ENCODE results near the gene ZFYVE27.

ZFYVE27 gene

DNA sequence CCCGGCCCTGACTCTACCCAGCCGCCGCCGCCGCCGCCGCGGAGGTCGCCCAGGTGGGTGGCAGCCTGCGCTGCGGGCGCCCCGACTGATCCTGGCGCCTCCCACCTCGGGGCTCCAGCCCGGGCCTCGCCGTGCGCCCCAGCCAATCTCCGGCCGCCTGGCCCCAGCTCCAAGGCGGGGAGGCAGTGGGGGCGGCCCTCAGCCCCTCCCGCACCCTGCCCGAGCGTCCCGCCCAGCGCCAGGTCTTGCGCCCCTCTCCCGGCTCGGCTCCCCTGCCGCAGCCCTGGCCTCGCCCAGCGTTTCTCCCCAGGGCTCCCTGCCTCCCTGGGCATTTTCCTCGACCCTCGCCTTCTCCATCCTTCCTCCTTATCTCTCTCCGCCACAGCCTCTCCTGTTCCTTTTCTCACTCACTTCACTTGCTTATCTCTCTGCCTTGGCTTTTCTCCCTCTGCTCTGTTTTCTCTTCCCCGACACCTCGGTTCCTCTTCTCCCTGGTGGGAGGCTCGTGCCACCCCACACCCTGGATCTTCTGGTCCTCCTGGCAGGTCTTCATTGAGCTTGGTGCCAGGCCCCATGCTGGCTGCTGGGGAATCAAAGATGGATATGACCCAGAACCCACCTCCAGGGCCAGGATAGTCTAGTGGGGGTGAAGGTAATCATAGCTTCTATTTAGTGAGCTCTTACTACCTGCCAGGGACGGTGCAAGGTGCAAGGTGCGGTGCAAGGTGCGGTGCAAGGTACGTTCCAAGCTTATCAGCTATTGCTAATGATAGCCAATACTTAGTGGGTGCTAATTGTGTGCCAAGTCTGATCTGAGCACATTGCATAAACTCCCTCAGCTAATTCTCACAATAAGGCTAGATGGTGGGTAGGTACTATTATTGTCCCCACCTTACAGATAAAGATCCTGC is 35.2 kb downstream of the ZFYVE27 start, which contains the start of gene SFRP5:
TSS of gene SFRP5 (minus strand) at position 87 of the 911 bp plus-strand sequence. CDS start 166 bp downstream, outside the sequence.
- peak; percentile 81 for DNase-seq

GRCh38 chr10:97773096-97773495 is 36.2 kb downstream of the ZFYVE27 start:
- no peak for DNase-seq

DNA sequence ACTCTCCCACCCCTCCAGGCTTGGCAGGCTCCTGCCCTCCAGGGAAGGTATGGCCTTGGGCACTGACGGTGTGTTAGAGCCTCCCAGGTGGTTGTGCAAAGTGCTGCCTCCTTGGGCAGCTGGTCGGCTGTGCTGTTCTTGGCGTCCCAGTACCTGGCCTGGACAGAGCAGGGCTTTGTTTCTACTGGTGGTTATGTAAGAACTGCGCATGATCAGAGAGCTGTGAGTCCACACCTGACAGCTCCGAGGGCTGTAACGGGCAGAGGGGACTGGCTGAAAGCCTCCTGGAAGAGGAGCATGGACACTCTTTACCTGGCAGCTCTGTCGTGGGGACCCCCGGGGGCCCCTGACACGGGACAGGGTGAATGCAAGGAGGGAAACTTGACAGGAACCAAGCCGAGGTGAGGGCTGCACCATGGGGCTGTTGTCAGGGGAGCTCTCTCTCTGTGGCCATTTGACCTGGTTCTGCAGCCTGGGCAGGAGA is 37.9 kb downstream of the ZFYVE27 start:
- DNase-seq: no peak

GRCh38 chr10:97777143-97777542 is 40.2 kb downstream of the ZFYVE27 start:
- DNase-seq: no peak

DNA sequence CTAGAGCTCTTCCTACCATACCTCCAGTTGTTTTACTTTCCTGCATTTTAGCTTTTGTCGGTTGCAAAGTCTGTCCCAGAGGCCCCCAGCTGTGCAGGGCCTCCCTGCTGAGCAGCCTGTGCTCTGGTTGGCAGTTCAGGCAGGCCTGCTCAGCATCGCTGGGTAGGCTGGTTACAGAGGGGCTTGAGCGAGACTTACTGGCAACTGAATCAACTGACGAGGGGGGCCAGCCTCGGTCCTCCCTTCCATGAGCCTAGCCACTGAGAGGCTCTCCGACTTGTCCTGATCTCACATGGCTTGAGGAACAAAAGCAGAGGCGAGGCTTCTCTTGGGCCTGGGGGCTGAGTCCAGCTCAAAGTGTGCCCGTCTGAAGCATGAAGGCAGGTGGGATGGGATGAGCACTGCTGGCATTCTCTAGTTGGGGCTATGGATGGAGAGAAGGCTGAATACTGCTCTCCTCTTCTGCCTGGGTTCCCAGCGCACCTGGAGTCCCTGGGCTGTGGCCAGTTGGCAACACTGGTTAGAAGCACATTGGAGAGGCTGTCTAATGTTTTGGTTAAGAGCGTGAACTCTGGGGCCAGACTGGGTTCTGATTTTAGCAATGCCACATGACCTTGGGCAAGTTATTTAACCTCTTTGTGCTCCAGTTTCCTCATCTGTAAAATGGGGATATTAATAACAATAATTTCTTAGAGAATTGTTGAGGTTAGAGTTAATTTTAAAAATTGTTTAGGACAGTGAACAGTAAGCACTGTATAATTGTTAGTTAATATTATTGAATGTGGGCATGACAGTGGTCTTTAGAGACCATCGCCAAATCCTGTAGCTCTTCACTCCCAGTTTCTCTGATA is 41.7 kb downstream of the ZFYVE27 start:
- DNase-seq: no peak

DNA sequence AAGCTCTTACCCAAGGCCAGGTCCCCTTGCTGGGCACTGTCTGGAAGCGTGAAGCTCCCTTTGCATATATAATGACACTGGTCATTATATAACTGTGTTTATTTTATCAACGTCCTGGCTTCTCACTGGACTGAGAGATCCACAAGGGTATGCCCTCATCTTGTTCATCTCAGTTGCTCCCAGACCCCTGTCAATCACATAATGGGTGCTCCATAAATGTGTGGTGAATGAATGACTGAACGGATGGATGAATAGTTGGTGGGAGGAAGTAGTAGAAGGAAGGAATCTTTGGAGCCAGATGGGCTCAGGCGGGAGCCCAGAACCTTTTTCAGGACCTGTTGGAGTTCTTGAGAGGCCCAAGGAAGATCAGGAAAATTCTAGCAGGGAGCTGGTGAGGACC is 42.6 kb downstream of the ZFYVE27 start:
- DNase-seq: no peak

DNA sequence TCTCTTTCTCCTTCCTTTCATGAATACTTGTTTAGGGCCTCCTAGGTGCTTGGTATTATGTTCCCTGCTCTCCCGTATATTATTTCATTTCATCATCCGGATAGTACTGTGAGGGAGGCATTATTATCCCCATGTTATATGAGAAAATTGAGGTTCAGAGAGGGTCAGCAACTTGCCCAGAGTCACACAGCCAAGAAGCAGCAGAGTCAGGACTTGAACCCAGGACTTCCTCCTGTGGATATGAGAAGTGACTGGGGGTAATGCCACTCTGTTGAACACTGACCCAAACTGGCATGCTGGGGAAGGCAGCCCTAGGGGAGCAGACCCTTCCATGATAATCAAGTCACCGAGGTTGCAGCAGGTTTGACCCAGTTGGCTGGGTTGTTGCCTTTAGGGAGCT is 43.0 kb downstream of the ZFYVE27 start:
- DNase-seq: no peak

GRCh38 chr10:97780841-97781617 is 44.1 kb downstream of the ZFYVE27 start:
- DNase-seq: no peak

GRCh38 chr10:97781618-97782331 is 44.8 kb downstream of the ZFYVE27 start:
- DNase-seq: no peak

GRCh38 chr10:97782455-97783228 is 45.7 kb downstream of the ZFYVE27 start:
- peak; percentile 69 for DNase-seq

DNA sequence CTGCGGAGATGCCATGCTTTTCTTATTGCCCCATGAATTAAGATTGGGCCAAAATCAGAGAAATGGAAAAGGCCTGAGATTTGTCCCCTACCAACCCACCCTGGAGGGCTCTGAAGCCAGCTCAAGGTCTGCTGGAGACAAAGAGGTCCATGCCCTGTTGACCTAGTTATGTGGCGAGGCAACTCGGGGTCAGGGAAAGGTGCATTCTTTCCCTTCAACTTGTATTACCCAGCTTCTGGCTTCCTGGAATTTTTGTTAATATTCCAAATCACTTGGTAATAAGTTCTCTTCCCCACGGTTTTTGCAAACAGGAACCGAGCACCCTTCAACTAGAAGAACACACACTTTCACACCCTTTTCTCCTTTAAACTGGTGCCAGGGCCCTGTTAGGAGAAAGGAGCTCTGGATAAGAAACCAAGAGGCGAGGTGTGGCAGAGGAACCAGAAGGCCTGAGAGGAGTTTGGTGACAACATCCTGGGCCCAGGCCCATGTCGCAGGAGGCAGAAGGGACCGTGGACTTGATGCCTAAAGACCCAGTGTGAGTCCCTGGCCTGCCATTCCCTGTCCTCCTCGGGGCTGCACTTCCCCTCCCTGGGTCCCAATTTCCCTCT is 47.4 kb downstream of the ZFYVE27 start:
- no peak for DNase-seq

DNA sequence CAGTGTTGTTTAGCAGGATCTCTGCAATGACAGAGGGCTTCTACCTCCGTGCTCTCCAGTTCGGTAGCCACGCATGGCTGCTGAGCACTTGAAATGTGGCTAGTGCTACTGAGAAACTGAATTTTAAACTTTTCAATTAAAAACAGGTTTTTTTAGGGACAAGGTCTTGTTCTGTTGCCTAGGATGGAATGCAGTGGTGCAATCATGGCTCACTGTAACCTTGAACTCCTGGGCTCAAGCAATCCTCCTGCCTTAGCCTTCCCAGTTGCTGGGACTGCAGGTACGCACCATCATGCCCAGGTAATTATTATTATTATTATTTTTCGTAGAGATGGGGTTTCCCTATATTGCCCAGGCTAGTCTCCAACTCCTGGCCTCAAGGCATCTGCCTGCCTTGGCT is 48.3 kb downstream of the ZFYVE27 start:
- no peak for DNase-seq

DNA sequence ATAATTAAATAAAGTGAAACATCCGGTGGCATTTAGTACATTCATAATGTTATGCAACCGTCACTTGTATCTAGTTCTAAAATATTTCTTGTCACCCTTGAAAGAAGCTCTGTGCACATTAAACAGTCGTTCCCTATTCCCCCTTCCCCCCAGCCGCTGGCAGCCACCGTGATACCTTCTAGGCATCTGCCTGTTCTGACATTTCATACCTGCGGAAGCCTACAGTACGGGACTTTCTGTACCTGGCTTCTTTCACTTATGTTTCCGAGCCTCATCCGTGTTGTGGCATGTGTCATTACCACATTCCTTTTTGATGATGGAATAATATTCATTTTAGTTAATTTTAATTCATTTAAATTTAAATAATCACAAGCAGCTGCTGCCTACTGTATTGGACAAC is 48.8 kb downstream of the ZFYVE27 start:
- no peak for DNase-seq

DNA sequence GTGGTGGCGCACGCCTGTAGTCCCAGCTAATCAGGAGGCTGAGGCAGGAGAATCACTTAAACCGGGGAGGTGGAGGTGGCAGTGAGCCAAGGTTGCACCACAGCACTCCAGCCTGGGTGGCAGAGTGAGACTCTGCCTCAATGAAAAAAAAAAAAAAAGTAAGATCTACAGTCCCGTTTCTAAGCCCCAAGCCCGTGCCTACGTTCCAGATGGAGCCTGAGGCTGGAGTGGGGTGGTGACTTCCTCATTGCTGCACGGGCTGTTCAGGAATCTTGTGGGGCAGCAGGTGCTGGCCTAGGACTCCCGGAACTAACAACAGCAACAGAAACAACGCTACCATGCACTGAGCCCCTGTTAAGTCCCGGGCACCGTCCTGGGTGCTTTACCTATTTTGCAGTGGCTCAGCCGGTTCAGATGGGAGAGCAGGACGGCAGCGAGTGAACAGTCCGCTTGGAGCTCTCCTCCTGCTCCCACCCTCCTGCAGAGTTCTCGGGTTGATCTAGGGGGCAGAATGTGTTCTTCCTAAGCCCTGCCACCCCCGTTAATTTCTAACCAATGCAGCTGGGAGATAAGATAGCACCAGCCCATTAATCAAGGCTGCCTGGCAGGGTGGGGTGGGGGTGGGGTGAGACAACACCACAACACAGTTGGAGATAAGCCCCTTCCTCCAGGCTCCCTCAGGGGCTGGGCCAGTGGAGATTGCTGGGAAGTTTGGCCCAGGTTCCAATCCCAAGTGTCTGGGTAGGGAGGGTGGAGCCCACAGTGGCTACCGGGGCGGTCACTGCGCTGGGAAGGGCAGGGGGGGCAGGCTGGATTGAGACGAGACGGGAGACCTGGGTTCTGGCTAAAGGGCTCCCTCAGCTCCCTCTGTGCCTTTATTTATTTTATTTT is 51.9 kb downstream of the ZFYVE27 start:
- DNase-seq: peak; percentile 97

DNA sequence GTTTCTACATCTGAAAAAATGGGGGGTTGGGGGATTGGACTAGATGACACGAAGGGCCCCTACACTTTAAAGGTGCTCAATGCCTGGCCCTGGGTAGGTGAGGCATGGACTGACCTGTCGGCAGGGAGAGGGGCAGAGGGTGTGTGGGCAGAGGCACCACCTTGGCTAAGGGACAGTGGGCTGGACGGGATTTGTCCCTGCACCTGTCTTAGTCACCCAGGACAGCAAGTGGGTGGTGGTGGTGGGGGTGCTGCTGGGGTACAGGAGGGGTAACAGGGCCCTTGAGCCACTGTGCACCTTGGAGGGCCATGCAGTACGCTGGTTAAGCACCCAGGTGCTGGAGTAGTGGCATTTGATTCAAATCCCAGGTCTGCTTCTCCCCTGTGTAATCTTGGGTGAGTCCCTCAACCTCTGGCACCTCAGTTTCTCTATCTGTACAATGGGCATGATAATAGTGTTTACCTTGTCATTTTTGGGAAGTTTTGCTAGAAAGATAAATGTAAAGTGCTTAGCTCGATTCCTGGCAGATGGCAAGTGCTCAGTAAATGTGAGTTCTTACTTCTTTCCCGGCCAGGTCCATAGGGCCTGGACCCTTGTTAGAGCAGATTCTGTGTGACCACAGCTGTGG is 53.0 kb downstream of the ZFYVE27 start:
- no peak for DNase-seq

DNA sequence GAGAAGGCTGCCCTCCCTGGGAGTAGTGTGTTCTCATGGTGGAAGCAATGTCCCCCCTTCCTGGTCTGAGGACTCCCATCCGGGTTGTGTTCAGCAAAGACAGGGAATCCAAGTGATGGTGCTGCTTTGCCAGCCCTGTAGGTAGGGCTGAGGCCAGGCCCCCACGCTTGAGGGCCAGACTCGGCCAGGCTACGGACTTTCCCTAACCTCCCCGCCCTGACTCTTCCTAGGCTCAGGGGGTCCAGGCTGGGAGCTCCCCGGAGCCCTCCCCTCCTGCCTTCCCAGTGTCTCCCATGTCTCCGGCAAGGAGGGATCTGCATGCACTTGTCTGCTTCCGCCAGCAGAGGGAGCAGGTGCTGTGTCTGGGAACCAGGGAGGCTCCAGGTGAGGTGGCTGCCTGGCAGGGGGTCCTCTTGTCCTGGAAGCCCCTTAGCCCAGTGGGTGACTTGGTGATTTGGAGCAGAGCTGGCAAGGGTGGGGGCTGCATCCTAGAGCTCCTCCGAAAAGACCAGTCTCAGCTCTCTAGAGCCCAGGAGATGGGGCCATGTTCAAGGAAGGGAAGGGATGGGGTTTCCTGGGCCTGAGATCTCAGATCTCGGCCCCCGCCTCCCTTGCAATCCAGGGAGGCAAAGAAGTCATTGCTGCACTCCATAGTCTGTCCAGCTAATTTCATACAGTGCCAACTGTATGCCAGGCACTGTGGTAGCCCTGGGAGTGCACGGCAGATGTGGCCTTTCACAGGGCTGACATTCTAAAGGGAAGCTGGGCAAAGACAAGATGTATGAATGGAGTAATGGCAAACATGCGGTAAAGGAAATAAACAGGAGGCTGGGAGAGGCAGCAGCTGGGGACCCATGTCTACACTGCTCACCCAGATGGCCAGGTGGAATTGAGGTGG is 55.1 kb downstream of the ZFYVE27 start:
- peak; percentile 71 for DNase-seq

GRCh38 chr10:97795886-97796285 is 59.0 kb downstream of the ZFYVE27 start:
- DNase-seq: no peak

DNA sequence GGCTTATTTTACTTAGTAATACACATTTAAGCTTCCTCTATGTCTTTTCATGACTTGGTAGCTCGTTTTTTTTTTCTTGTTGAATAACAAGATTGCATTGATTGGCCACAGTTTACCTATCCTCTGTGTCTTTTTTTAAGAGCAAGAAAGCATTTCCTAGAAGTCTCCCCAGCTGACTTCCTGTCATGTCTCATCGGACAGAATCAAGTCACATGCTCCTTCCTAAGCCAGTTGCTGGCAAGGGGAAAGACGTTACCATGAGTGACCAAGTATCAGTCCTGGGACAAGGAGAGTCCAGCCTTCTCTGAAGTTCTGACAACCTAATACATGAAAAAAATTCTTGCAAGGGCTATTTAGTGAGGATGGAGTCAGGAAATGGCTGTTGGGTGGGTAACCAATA is 59.7 kb downstream of the ZFYVE27 start:
- DNase-seq: peak; percentile 43
